ENCODE measurements around the gene TANGO6. TPM values are rescaled to one million over a fixed set of nuclear protein-coding genes. Genes with fewer than 3 reads are reported as not detected.
"Not testable (repeated sequence)": the region's sequence is repeated elsewhere in the genome, so short reads cannot be mapped to it uniquely, and the experiment has no call there.

TANGO6 gene
- total RNA-seq: 13.7 TPM

- DNase-seq (ENCODE audit: low read depth in 2 of 3, low spot score in 2 of 3): peak; percentile 70 to 92 (median 86)
Observed at GRCh38 chr16:68843482-68844210, at the start of gene TANGO6. TSS of gene TANGO6 (plus strand) at chr16:68843531. CDS start at chr16:68843618, 87 bp downstream.

- no peak for DNase-seq (ENCODE audit: low read depth in 2 of 3, low spot score in 2 of 3)
Observed at GRCh38 chr16:68798398-68798797, 44.9 kb upstream of the TANGO6 start.

- DNase-seq (ENCODE audit: low read depth in 2 of 3, low spot score in 2 of 3): peak in 2 of 3 donors; percentile 66 to 89
Observed at GRCh38 chr16:68800257-68800875, 43.0 kb upstream of the TANGO6 start.

- DNase-seq (ENCODE audit: low read depth in 2 of 3, low spot score in 2 of 3): no peak
Observed at GRCh38 chr16:68802190-68802589, 41.1 kb upstream of the TANGO6 start.

GRCh38 chr16:68806422-68806821 lies 36.9 kb upstream of the TANGO6 start:
- no peak for DNase-seq (ENCODE audit: low read depth in 2 of 3, low spot score in 2 of 3)

- no peak for DNase-seq (ENCODE audit: low read depth in 2 of 3, low spot score in 2 of 3)
Observed at GRCh38 chr16:68806981-68807380, 36.4 kb upstream of the TANGO6 start.

GRCh38 chr16:68814516-68814915 lies 28.8 kb upstream of the TANGO6 start:
- DNase-seq (ENCODE audit: low read depth in 2 of 3, low spot score in 2 of 3): no peak

- DNase-seq (ENCODE audit: low read depth in 2 of 3, low spot score in 2 of 3): no peak
Observed at GRCh38 chr16:68823401-68824135, 19.8 kb upstream of the TANGO6 start.

- no peak for DNase-seq (ENCODE audit: low read depth in 2 of 3, low spot score in 2 of 3)
Observed at GRCh38 chr16:68825427-68825826, 17.9 kb upstream of the TANGO6 start.

- peak in 1 of 3 donors; percentile 18 for DNase-seq (ENCODE audit: low read depth in 2 of 3, low spot score in 2 of 3)
Observed at GRCh38 chr16:68826652-68827051, 16.7 kb upstream of the TANGO6 start.

GRCh38 chr16:68833251-68833650 lies 10.1 kb upstream of the TANGO6 start:
- no peak for DNase-seq (ENCODE audit: low read depth in 2 of 3, low spot score in 2 of 3)

GRCh38 chr16:68834550-68834949 lies 8.8 kb upstream of the TANGO6 start:
- no peak for DNase-seq (ENCODE audit: low read depth in 2 of 3, low spot score in 2 of 3)

GRCh38 chr16:68835970-68836369 lies 7.4 kb upstream of the TANGO6 start:
- no peak for DNase-seq (ENCODE audit: low read depth in 2 of 3, low spot score in 2 of 3)

- DNase-seq (ENCODE audit: low read depth in 2 of 3, low spot score in 2 of 3): no peak
Observed at GRCh38 chr16:68839831-68840230, 3.5 kb upstream of the TANGO6 start.

GRCh38 chr16:68842964-68843481 lies 308 bp upstream of the TANGO6 start:
- DNase-seq (ENCODE audit: low read depth in 2 of 3, low spot score in 2 of 3): not testable (repeated sequence)

- no peak for DNase-seq (ENCODE audit: low read depth in 2 of 3, low spot score in 2 of 3)
Observed at GRCh38 chr16:68844211-68844564, 857 bp downstream of the TANGO6 start.

GRCh38 chr16:68848786-68849185 lies 5.5 kb downstream of the TANGO6 start:
- no peak for DNase-seq (ENCODE audit: low read depth in 2 of 3, low spot score in 2 of 3)

- no peak for DNase-seq (ENCODE audit: low read depth in 2 of 3, low spot score in 2 of 3)
Observed at GRCh38 chr16:68850481-68850880, 7.2 kb downstream of the TANGO6 start.

GRCh38 chr16:68851601-68852000 lies 8.3 kb downstream of the TANGO6 start:
- no peak for DNase-seq (ENCODE audit: low read depth in 2 of 3, low spot score in 2 of 3)

GRCh38 chr16:68857479-68857878 lies 14.1 kb downstream of the TANGO6 start:
- DNase-seq (ENCODE audit: low read depth in 2 of 3, low spot score in 2 of 3): no peak

- no peak for DNase-seq (ENCODE audit: low read depth in 2 of 3, low spot score in 2 of 3)
Observed at GRCh38 chr16:68859828-68860227, 16.5 kb downstream of the TANGO6 start.

Measured in hematopoietic multipotent progenitor cell (in vitro differentiated cells).